ENCODE results near the gene SIK3. TPM values are rescaled to one million over a fixed set of nuclear protein-coding genes. Genes with fewer than 3 reads are reported as not detected.
"Not testable (repeated sequence)": the region's sequence is repeated elsewhere in the genome, so short reads cannot be mapped to it uniquely, and the experiment has no call there.

SIK3 gene
- total RNA-seq, 1 experiment from 2014 or later, result 34.4 TPM

GRCh38 chr11:117023707-117024106, 74.5 kb downstream of the SIK3 start:
- DNase-seq (ENCODE audit: low spot score); H3K36me3 Mint-ChIP-seq; H3K27me3 Mint-ChIP-seq (ENCODE audit: low read depth); H3K4me3 Mint-ChIP-seq; H3K4me1 Mint-ChIP-seq; ATAC-seq; CTCF ChIA-PET; H3K27ac Mint-ChIP-seq; H3K9me3 Mint-ChIP-seq: not testable (repeated sequence)
- peak; percentile 75 for TF ChIP-seq ZNF121 (CRISPR knock-in tag; IDR thresholded peaks at IDR 0.05)
- POLR2A ChIA-PET, result interaction anchor here (0.7 kb wide), 1 partner anchor 105 kb away, joined by 3 read pairs; no protein-coding TSS in a partner anchor

- Mint-ChIP-seq H3K27ac (no peak overlapping the region), H3K4me3 (no peak overlapping the region), H3K36me3 (no peaks in the 10 kb centered on the region), H3K4me1 (peaks cover 2% of the 10 kb centered on the region; the same call in 1 of the 2 replicates), H3K9me3 (no peaks in the 10 kb centered on the region), H3K27me3 (ENCODE audit: low read depth) (no peaks in the 10 kb centered on the region)
- TF ChIP-seq, protein P1, sequence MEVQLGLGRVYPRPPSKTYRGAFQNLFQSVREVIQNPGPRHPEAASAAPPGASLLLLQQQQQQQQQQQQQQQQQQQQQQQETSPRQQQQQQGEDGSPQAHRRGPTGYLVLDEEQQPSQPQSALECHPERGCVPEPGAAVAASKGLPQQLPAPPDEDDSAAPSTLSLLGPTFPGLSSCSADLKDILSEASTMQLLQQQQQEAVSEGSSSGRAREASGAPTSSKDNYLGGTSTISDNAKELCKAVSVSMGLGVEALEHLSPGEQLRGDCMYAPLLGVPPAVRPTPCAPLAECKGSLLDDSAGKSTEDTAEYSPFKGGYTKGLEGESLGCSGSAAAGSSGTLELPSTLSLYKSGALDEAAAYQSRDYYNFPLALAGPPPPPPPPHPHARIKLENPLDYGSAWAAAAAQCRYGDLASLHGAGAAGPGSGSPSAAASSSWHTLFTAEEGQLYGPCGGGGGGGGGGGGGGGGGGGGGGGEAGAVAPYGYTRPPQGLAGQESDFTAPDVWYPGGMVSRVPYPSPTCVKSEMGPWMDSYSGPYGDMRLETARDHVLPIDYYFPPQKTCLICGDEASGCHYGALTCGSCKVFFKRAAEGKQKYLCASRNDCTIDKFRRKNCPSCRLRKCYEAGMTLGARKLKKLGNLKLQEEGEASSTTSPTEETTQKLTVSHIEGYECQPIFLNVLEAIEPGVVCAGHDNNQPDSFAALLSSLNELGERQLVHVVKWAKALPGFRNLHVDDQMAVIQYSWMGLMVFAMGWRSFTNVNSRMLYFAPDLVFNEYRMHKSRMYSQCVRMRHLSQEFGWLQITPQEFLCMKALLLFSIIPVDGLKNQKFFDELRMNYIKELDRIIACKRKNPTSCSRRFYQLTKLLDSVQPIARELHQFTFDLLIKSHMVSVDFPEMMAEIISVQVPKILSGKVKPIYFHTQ (CRISPR knock-in tag; IDR thresholded peaks at IDR 0.05), result no peak
- TF ChIP-seq FOXK1 (CRISPR knock-in tag; IDR thresholded peaks at IDR 0.05) (no peak), PRDM15 (CRISPR knock-in tag; IDR thresholded peaks at IDR 0.05) (no peak), USF1 (CRISPR knock-in tag; IDR thresholded peaks at IDR 0.05) (no peak), ZBTB21 (CRISPR knock-in tag; IDR thresholded peaks at IDR 0.05; ENCODE audit: borderline replicate concordance) (no peak), ZNF416 (CRISPR knock-in tag; IDR thresholded peaks at IDR 0.05) (no peak), ZNF138 (CRISPR knock-in tag; conservative IDR thresholded peaks at IDR 0.05) (no peak), SMAD4 (CRISPR knock-in tag; IDR thresholded peaks at IDR 0.05) (no peak), ZNF263 (CRISPR knock-in tag; IDR thresholded peaks at IDR 0.05; ENCODE audit: low read depth) (no peak), NR2C2 (CRISPR knock-in tag; IDR thresholded peaks at IDR 0.05) (no peak), RORB (CRISPR knock-in tag; IDR thresholded peaks at IDR 0.05) (no peak), NR1H2 (CRISPR knock-in tag; IDR thresholded peaks at IDR 0.05) (no peak), FOXP1 (CRISPR knock-in tag; IDR thresholded peaks at IDR 0.05; ENCODE audit: borderline replicate concordance) (no peak)
- TF ChIP-seq, protein P2, sequence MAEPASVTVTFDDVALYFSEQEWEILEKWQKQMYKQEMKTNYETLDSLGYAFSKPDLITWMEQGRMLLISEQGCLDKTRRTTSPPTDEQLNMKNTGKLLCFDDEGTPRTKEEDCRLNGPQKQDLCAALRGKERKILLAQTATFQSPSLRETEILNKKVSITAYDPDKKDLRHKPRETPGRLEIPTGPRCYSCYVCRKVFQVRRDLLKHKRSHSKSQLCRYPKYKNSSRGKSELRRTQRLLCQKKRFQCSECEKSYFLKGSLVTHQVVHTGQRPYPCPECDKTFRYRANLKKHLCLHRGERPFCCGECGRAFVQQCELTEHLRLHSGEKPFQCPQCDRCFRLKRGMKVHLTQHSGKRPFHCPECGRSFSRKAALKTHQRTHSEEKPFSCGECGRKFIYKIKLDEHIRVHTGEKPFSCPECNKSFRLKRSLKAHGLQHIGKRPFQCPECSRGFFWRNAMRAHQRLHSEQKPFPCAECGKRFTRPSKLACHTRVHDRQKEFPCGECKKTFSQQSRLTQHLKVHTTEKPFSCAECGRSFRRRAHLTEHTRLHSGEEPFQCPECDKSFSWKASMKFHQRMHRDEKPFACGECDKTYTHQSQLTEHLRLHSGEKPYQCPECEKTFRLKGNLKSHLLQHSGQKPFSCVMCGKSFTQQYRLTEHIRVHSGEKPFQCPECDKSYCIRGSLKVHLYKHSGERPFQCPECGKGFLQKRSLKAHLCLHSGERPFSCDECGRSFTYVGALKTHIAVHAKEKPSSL (CRISPR knock-in tag; conservative IDR thresholded peaks at IDR 0.05), result no peak
- TF ChIP-seq, protein P3, sequence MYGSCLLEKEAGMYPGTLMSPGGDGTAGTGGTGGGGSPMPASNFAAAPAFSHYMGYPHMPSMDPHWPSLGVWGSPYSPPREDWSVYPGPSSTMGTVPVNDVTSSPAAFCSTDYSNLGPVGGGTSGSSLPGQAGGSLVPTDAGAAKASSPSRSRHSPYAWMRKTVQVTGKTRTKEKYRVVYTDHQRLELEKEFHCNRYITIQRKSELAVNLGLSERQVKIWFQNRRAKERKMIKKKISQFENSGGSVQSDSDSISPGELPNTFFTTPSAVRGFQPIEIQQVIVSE (CRISPR knock-in tag; IDR thresholded peaks at IDR 0.05; ENCODE audit: borderline replicate concordance), result no peak
- DNase-seq (ENCODE audit: low spot score) (no peak), ATAC-seq (no peak)
- CTCF ChIA-PET, result no interaction called here
- POLR2A ChIA-PET, result no interaction called here
These were observed 75.0 kb downstream of the SIK3 start for GRCh38 chr11:117023178-117023577.

Measured in WTC11 (cell line).